ENCODE measurements around the gene ANAPC10.
"Not testable (repeated sequence)": the region's sequence is repeated elsewhere in the genome, so short reads cannot be mapped to it uniquely, and the experiment has no call there.

The ANAPC10 gene

GRCh38 chr4:145097821-145098674 is at the start of gene ANAPC10, which contains the start of gene ABCE1:
Gene ANAPC10 (minus strand): TSS chr4:145098196. CDS start chr4:145096099, 2,097 bp downstream.
Gene ABCE1 (plus strand): TSS chr4:145098311. CDS start chr4:145104413, 6,102 bp downstream.
- peak; percentile 98 for DNase-seq

- DNase-seq, result not testable (repeated sequence)
Observed at GRCh38 chr4:145136219-145136618, 38.2 kb upstream of the ANAPC10 start.

GRCh38 chr4:145132511-145133098 is 34.6 kb upstream of the ANAPC10 start:
- DNase-seq, result peak; percentile 44

- DNase-seq, result no peak
Observed at GRCh38 chr4:145131848-145132247, 33.9 kb upstream of the ANAPC10 start.

GRCh38 chr4:145130788-145131399 is 32.9 kb upstream of the ANAPC10 start:
- no peak for DNase-seq

- DNase-seq, result no peak
Observed at GRCh38 chr4:145130130-145130529, 32.1 kb upstream of the ANAPC10 start.

GRCh38 chr4:145125396-145125795 is 27.4 kb upstream of the ANAPC10 start:
- no peak for DNase-seq

GRCh38 chr4:145108128-145108527 is 10.1 kb upstream of the ANAPC10 start:
- no peak for DNase-seq

- no peak for DNase-seq
Observed at GRCh38 chr4:145107126-145107525, 9.1 kb upstream of the ANAPC10 start.

- no peak for DNase-seq
Observed at GRCh38 chr4:145103496-145103895, 5.5 kb upstream of the ANAPC10 start.

- DNase-seq, result no peak
Observed at GRCh38 chr4:145102619-145103018, 4.6 kb upstream of the ANAPC10 start.

- DNase-seq, result no peak
Observed at GRCh38 chr4:145101091-145101490, 3.1 kb upstream of the ANAPC10 start.

GRCh38 chr4:145099653-145100052 is 1.7 kb upstream of the ANAPC10 start:
- DNase-seq, result no peak

GRCh38 chr4:145098675-145099037 is 660 bp upstream of the ANAPC10 start:
- peak; percentile 62 for DNase-seq

GRCh38 chr4:145097331-145097820 is 620 bp downstream of the ANAPC10 start:
- DNase-seq, result no peak

GRCh38 chr4:145093638-145094037 is 4.4 kb downstream of the ANAPC10 start:
- no peak for DNase-seq

GRCh38 chr4:145090380-145090779 is 7.6 kb downstream of the ANAPC10 start:
- no peak for DNase-seq

GRCh38 chr4:145083891-145084605 is 13.9 kb downstream of the ANAPC10 start:
- no peak for DNase-seq

GRCh38 chr4:145081756-145082155 is 16.2 kb downstream of the ANAPC10 start:
- no peak for DNase-seq

GRCh38 chr4:145076469-145076855 is 21.5 kb downstream of the ANAPC10 start:
- no peak for DNase-seq

GRCh38 chr4:145075742-145076468 is 22.1 kb downstream of the ANAPC10 start:
- DNase-seq, result no peak

- DNase-seq, result no peak
Observed at GRCh38 chr4:145071560-145071959, 26.4 kb downstream of the ANAPC10 start.
